ENCODE measurements around the gene SSR4.

Gene SSR4

GRCh38 chrX:153750127-153750774 lies 44.2 kb upstream of the SSR4 start:
- no peak for TF ChIP-seq EZH2phosphoT487 (IDR thresholded peaks at IDR 0.05; ENCODE audit: borderline replicate concordance, low read length)
- no peak for TF ChIP-seq CTCF (IDR thresholded peaks at IDR 0.05; ENCODE audit: low read depth, low read length, poor library complexity, severe bottlenecking)

GRCh38 chrX:153755136-153755535 lies 39.3 kb upstream of the SSR4 start:
- H3K9me3 ChIP-seq (ENCODE audit: control insufficient read depth, insufficient read depth, low read length) = no peaks in the 10 kb centered on the region
- TF ChIP-seq EZH2phosphoT487 (IDR thresholded peaks at IDR 0.05; ENCODE audit: borderline replicate concordance, low read length) (no peak), CTCF (IDR thresholded peaks at IDR 0.05; ENCODE audit: low read depth, low read length, poor library complexity, severe bottlenecking) (no peak)
- H3K4me2 ChIP-seq (ENCODE audit: low read length) = no peak overlapping the region

More at GRCh38 chrX:153750127-153750774, 44.2 kb upstream of the SSR4 start:
- no peaks in the 10 kb centered on the region for H3K9me3 ChIP-seq (ENCODE audit: control insufficient read depth, insufficient read depth, low read length)
- H3K27me3 ChIP-seq (ENCODE audit: control insufficient read depth, low read length) = peaks cover 4% of the 10 kb centered on the region; the same call in 1 of the 2 replicates
- H3K9me2 ChIP-seq (replicated peaks; ENCODE audit: control insufficient read depth, low read length) = no peaks in the 10 kb centered on the region
- no peak overlapping the region for H3K4me3 ChIP-seq (ENCODE audit: low read length)
- no peak overlapping the region for H3K4me2 ChIP-seq (ENCODE audit: low read length)
- no peaks in the 10 kb centered on the region for H3K4me1 ChIP-seq (ENCODE audit: control insufficient read depth, low read length)
- H3K36me3 ChIP-seq (ENCODE audit: control insufficient read depth, low read length) = no peaks in the 10 kb centered on the region
- no peak overlapping the region for H3K27ac ChIP-seq (ENCODE audit: low read depth, low read length)
- no peaks in the 10 kb centered on the region for H3F3A ChIP-seq (ENCODE audit: control insufficient read depth, insufficient read depth)
- no peaks in the 10 kb centered on the region for H3K79me2 ChIP-seq (ENCODE audit: control insufficient read depth, low read length)
- H4K20me1 ChIP-seq (ENCODE audit: control insufficient read depth, insufficient read depth, low read depth, low read length) = no peaks in the 10 kb centered on the region

GRCh38 chrX:153761863-153762262 lies 32.6 kb upstream of the SSR4 start:
- Histone ChIP-seq H3K79me2 (ENCODE audit: control insufficient read depth, low read length) (no peaks in the 10 kb centered on the region), H3K36me3 (ENCODE audit: control insufficient read depth, low read length) (no peaks in the 10 kb centered on the region), H3K9me3 (ENCODE audit: control insufficient read depth, insufficient read depth, low read length) (no peaks in the 10 kb centered on the region), H3K4me3 (ENCODE audit: low read length) (no peak overlapping the region), H3K27ac (ENCODE audit: low read depth, low read length) (no peak overlapping the region), H4K20me1 (ENCODE audit: control insufficient read depth, insufficient read depth, low read depth, low read length) (no peaks in the 10 kb centered on the region), H3F3A (ENCODE audit: control insufficient read depth, insufficient read depth) (no peaks in the 10 kb centered on the region), H3K4me2 (ENCODE audit: low read length) (no peak overlapping the region), H3K9me2 (replicated peaks; ENCODE audit: control insufficient read depth, low read length) (no peaks in the 10 kb centered on the region), H3K4me1 (ENCODE audit: control insufficient read depth, low read length) (peaks cover 3% of the 10 kb centered on the region; the same call in 1 of the 2 replicates), H3K27me3 (ENCODE audit: control insufficient read depth, low read length) (no peaks in the 10 kb centered on the region)
- TF ChIP-seq CTCF (IDR thresholded peaks at IDR 0.05; ENCODE audit: low read depth, low read length, poor library complexity, severe bottlenecking) (no peak), EZH2phosphoT487 (IDR thresholded peaks at IDR 0.05; ENCODE audit: borderline replicate concordance, low read length) (no peak)

More at GRCh38 chrX:153755136-153755535, 39.3 kb upstream of the SSR4 start:
- Histone ChIP-seq H3K27me3 (ENCODE audit: control insufficient read depth, low read length) (peaks cover 3% of the 10 kb centered on the region; the same call in 1 of the 2 replicates), H3K9me2 (replicated peaks; ENCODE audit: control insufficient read depth, low read length) (no peaks in the 10 kb centered on the region), H3K4me3 (ENCODE audit: low read length) (no peak overlapping the region), H3K4me1 (ENCODE audit: control insufficient read depth, low read length) (no peaks in the 10 kb centered on the region), H3F3A (ENCODE audit: control insufficient read depth, insufficient read depth) (no peaks in the 10 kb centered on the region), H3K79me2 (ENCODE audit: control insufficient read depth, low read length) (no peaks in the 10 kb centered on the region), H3K36me3 (ENCODE audit: control insufficient read depth, low read length) (no peaks in the 10 kb centered on the region), H3K27ac (ENCODE audit: low read depth, low read length) (no peak overlapping the region), H4K20me1 (ENCODE audit: control insufficient read depth, insufficient read depth, low read depth, low read length) (no peaks in the 10 kb centered on the region)

Measured in DOHH2 (cell line).